Measurements from ENCODE around the gene WFDC10A.
"Not testable (repeated sequence)": the region's sequence is repeated elsewhere in the genome, so short reads cannot be mapped to it uniquely, and the experiment has no call there.

The WFDC10A gene

GRCh38 chr20:45647441-45648050, 18.0 kb downstream of the WFDC10A start:
- DNase-seq (ENCODE audit: low spot score), result no peak

GRCh38 chr20:45649312-45649863, 19.8 kb downstream of the WFDC10A start:
- no peak for DNase-seq (ENCODE audit: low spot score)

GRCh38 chr20:45651726-45652125, 22.2 kb downstream of the WFDC10A start:
- not testable (repeated sequence) for DNase-seq (ENCODE audit: low spot score)

- DNase-seq (ENCODE audit: low spot score), result not testable (repeated sequence)
These were observed 27.5 kb downstream of the WFDC10A start for GRCh38 chr20:45657038-45657437.

GRCh38 chr20:45670139-45670538, 40.6 kb downstream of the WFDC10A start, which contains the start of gene WFDC11:
Gene WFDC11, minus strand, starts transcription at chr20:45670239. Its CDS starts 19,639 bp downstream, at chr20:45650600.
- DNase-seq (ENCODE audit: low spot score), result no peak

GRCh38 chr20:45672765-45673164, 43.2 kb downstream of the WFDC10A start:
- DNase-seq (ENCODE audit: low spot score), result no peak

- no peak for DNase-seq (ENCODE audit: low spot score)
These were observed 50.1 kb downstream of the WFDC10A start for GRCh38 chr20:45679650-45680049.
